ENCODE data around the gene SMO.

SMO gene
- long read RNA-seq, donor 1, transcript SMO-201 (12 exons, 3,738 nt): major isoform, 15 of 33 reads
- long read RNA-seq, donor 1, partial matches to known transcripts: 18 of 33 reads
- long read RNA-seq, donor 1, other reads (novel, unspliced or antisense): 0 of 33 reads
- long read RNA-seq, donor 2, transcript SMO-201 (12 exons, 3,738 nt): major isoform, 8 of 35 reads
- long read RNA-seq, donor 2, partial matches to known transcripts: 27 of 35 reads
- long read RNA-seq, donor 2, other reads (novel, unspliced or antisense): 0 of 35 reads
- long read RNA-seq, donor 3, partial matches to known transcripts: 0 of 2 reads
- long read RNA-seq, donor 3, other reads (novel, unspliced or antisense): 0 of 2 reads
- long read RNA-seq, donor 4, transcript SMO-201 (12 exons, 3,738 nt): major isoform, 8 of 8 reads
- long read RNA-seq, donor 4, partial matches to known transcripts: 0 of 8 reads
- long read RNA-seq, donor 4, other reads (novel, unspliced or antisense): 0 of 8 reads
- long read RNA-seq, donor 5, transcript SMO-201 (12 exons, 3,738 nt): major isoform, 12 of 42 reads
- long read RNA-seq, donor 5, partial matches to known transcripts: 30 of 42 reads
- long read RNA-seq, donor 5, other reads (novel, unspliced or antisense): 0 of 42 reads
- long read RNA-seq, donor 6, transcript SMO-201 (12 exons, 3,738 nt): major isoform, 5 of 30 reads
- long read RNA-seq, donor 6, partial matches to known transcripts: 25 of 30 reads
- long read RNA-seq, donor 6, other reads (novel, unspliced or antisense): 0 of 30 reads
- long read RNA-seq, donor 7, transcript SMO-201 (12 exons, 3,738 nt): major isoform, 7 of 27 reads
- long read RNA-seq, donor 7, partial matches to known transcripts: 20 of 27 reads
- long read RNA-seq, donor 7, other reads (novel, unspliced or antisense): 0 of 27 reads
- long read RNA-seq, donor 8, transcript SMO-201 (12 exons, 3,738 nt): major isoform, 5 of 5 reads
- long read RNA-seq, donor 8, partial matches to known transcripts: 0 of 5 reads
- long read RNA-seq, donor 8, other reads (novel, unspliced or antisense): 0 of 5 reads

- peak; percentile 91 for DNase-seq
Observed at GRCh38 chr7:129188372-129188891, at the start of gene SMO. Gene SMO, plus strand, starts transcription at chr7:129188633. Its CDS starts 519 bp downstream, at chr7:129189152.

GRCh38 chr7:129143724-129144094, 44.7 kb upstream of the SMO start:
- DNase-seq: no peak

GRCh38 chr7:129144095-129144833, 44.2 kb upstream of the SMO start, which contains the start of gene TSPAN33:
Gene TSPAN33, plus strand, starts transcription at chr7:129144707. Its CDS starts 274 bp downstream, at chr7:129144981.
- DNase-seq: peak; percentile 76

- peak; percentile 52 for DNase-seq
Observed at GRCh38 chr7:129144834-129145668, 43.4 kb upstream of the SMO start.

- no peak for DNase-seq
Observed at GRCh38 chr7:129146237-129146979, 42.0 kb upstream of the SMO start.

GRCh38 chr7:129147731-129148130, 40.7 kb upstream of the SMO start:
- no peak for DNase-seq

- DNase-seq: no peak
Observed at GRCh38 chr7:129149511-129149910, 38.9 kb upstream of the SMO start.

- no peak for DNase-seq
Observed at GRCh38 chr7:129150199-129150996, 38.0 kb upstream of the SMO start.

GRCh38 chr7:129157651-129158050, 30.8 kb upstream of the SMO start:
- DNase-seq: no peak

GRCh38 chr7:129159539-129159938, 28.9 kb upstream of the SMO start:
- DNase-seq: no peak

- DNase-seq: no peak
Observed at GRCh38 chr7:129160161-129160905, 28.1 kb upstream of the SMO start.

GRCh38 chr7:129161524-129162225, 26.8 kb upstream of the SMO start:
- DNase-seq: no peak

GRCh38 chr7:129162732-129163131, 25.7 kb upstream of the SMO start:
- no peak for DNase-seq

GRCh38 chr7:129163875-129164544, 24.4 kb upstream of the SMO start:
- no peak for DNase-seq

GRCh38 chr7:129166745-129167144, 21.7 kb upstream of the SMO start:
- no peak for DNase-seq

GRCh38 chr7:129167817-129168216, 20.6 kb upstream of the SMO start:
- no peak for DNase-seq
